AG20443 (cell line): ENCODE measurements around the gene UVSSA.
"Not testable (repeated sequence)": the region's sequence is repeated elsewhere in the genome, so short reads cannot be mapped to it uniquely, and the experiment has no call there.

ENCODE experiments used
- DNase-seq: peaks from one replicate; pipeline ENCODE4 v3.0.0; 2012; ENCODE audit warnings: low spot score, mixed read lengths

UVSSA gene

DNA sequence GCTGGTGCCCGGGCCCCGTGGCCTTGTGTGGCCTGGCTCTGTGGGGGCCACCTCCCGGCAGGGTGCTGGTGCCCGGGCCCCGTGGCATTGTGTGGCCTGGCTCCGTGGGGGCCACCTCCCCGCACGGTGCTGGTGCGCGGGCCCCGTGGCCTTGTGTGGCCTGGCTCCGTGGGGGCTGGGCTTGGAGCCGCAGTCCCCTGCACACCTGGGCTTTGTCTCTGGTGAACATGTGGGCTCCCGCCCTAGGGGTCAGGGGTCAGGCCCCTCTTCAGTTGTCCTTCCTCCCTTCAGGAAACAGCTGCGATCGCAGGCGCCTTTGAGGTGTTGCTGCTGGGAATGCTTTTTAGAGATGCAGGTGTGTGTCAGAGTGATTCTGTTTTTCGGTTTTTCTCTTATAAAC is 17.2 kb downstream of the UVSSA start:
- DNase-seq: no peak

DNA sequence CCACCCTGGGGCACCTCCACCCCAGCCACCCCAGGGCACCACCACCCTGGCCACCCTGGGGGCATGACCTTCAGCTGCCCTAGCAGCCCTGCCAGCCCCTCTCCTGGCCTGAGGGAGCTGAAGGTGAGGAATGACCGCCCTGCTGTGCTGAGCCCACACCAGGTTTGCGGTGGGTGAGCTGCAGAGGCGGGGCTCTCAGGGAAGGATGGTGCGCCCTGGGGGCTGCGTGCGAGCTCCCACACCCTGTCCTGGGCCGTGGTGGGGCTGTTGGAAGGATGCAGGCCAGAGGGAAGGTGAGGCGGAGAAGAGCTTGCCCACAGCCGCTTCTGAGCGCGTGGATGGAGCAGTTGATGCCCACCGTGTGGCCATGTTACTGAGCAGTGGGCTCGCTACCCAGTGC is 17.7 kb downstream of the UVSSA start:
- no peak for DNase-seq

DNA sequence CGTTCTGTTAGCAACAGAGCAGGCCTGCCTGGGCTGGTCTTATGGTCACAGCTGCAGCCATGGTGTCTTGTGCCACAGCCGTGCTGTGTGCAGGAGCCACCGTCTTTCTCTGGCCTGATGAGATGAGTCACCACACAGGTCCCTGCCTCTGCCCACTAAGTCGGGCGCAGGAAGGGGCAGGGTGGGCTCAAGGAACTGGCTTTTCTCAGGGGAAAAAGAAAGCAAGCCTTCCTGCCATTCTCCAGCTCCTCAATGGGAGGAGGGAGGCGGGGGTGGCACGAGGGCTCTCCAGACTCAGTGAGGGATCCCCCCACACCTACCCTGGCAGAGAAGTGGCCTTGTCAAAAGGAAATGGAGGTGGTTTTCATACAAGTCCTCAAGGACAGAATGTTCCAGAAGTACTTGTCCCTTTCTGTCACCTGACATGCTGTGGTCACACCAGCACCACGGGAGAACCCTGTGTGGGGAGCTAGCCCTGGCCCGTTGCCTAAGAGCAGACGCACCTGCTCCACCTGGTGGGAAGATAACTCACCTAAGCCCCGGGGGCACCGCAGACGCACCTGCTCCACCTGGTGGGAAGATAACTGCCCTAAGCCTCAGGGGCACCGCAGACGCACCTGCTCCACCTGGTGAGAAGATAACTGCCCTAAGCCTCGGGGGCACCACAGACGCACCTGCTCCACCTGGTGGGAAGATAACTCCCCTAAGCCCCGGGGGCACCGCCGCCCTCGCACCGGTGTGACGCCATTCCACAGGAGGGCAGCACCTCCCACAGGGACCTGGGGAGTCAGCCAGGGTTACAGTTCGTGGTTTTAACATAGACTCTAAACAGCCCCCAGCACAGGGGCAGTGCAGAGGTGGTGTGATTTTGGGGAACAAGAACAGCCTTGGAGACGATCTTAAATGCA is 18.5 kb downstream of the UVSSA start:
- DNase-seq: no peak

DNA sequence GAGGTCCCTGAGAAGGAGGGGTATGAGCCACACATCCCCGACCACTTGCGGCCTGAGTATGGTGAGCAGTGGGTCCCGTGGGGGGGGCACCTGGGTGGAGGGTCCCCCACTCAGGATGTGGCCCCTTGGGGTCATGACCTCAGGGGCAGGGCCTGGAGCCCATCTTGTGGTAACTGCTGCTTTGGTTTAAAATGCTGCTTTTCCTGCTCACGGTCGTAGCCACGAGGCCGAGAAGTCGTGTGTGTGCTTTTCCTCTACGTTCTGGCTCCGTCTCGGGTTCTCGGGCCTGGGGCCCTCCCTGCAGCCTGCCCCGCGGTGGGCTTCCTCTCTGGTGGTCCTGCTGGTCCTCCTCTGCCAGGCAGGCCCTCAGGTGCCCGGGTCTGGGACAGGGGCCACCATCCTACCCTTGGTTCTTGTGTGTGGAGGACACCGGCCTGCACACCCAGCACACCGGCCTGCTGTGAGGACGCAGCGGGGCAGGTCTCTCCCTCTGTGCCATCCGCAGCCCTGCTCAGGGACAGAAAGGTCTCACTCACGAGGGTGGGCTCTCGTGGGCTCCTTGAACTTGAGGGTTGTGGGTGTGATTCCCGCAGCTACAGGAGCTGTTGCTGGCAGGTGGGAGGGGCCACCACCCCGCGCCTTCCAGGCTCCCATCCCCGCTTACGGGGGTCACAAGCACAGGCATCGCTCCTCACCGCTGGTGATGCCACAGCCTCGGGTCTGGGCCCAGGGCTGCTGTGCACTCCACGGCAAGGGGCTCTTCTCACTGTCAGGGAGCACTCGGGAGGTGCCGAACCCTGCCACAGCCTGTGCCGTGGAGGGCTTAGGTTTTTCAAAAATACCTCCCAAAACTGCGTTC is 19.6 kb downstream of the UVSSA start:
- no peak for DNase-seq

DNA sequence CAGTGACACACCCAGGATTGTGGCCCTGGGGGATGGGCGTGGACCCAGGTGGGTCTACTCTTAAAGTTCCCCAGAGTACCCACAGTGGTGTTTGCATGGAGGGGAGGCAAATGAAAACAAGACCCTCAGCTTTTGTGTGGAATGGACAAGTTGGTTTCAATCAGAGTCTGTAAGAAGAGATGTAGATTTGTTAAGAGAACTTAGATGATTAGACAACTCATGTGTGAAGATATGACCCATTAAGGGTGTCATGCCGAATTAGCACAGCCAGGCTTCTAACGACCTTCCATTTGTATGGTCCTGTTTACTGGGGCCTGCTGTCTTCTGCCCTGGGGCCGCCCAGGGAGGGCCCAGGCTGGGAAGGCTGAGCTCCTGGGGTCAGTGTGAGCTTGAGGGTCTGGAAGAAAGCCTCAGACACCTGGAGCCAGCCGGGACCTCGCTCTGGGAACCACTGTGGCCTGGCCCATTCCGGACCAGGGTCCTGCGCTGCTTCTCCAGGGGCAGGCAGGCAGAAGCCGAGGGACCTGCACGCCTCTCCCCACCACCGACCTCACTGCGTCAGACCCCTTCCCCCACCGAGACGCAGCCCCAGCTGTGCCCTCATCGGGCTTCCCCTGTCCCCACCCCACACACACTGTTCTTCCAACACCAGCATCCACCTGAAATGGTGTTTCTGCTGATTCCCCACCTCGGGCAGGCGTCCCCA is 20.4 kb downstream of the UVSSA start:
- no peak for DNase-seq

DNA sequence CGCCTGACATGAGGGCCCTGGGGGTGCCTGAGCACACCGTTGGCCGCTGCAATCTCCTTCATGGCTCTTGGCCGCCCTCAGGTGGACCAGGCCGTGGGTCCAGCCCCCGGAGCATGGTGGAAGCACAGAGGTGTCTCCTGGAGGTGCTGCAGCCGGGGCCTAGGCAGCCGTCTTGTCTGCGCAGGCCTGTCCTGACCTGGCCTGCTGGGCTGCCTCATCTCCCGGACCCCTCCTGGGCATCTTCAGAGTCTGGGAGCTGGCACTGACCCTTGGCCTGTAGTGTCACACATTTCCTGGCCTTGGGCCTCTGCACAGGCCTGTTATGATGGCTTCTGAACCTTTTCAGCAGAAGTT is 20.9 kb downstream of the UVSSA start:
- DNase-seq: no peak

DNA sequence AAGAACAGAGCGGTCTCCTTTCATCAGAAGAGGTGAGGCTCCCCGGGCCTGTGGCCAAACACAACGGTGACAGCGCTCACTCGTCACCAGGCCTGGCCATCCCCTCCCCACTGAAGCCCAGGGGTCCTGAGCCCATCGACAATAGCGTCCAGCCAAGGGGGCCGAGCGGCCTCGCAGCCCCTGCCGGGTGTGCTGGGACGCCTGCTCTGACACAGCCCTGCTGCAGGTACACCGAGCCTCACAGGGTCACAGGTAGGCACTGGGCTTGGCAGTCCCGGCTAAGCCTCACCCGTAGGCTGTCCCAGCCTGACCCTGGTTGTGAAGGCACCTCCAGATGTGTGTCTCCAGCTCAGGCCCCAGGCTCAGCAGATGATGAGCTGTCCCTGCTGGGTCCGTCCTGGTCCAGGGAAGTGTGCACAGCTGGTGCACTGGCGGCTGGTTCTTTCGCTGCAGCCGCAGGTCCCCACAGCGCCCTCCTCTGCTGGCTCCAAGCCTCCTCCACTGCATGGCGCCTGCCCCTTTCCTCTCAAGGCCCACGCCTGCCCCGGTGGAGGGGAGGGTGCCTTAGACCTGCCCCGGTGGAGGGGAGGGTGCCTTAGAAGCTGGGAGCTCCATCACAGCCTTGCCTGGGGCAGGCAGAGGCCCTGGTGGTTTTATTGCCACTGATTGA is 21.5 kb downstream of the UVSSA start:
- no peak for DNase-seq

DNA sequence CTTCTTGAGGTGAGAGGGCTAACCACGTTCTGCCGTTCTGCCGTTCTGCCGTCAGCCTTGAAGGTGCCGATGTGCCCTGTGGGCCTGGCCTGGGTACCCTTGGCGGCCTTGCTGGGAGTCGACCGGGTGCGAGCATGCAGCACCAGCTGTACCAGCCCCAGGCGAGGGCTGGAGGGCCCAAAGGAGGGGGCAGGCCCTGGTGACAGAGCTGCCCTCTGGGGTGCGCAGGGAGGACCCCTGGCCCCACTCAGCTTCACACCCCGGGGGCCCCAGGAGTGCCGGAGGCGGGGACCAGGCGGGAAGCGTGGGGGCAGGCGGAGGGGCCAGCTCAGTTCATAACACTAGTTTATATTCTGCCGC is 22.1 kb downstream of the UVSSA start:
- DNase-seq: no peak

DNA sequence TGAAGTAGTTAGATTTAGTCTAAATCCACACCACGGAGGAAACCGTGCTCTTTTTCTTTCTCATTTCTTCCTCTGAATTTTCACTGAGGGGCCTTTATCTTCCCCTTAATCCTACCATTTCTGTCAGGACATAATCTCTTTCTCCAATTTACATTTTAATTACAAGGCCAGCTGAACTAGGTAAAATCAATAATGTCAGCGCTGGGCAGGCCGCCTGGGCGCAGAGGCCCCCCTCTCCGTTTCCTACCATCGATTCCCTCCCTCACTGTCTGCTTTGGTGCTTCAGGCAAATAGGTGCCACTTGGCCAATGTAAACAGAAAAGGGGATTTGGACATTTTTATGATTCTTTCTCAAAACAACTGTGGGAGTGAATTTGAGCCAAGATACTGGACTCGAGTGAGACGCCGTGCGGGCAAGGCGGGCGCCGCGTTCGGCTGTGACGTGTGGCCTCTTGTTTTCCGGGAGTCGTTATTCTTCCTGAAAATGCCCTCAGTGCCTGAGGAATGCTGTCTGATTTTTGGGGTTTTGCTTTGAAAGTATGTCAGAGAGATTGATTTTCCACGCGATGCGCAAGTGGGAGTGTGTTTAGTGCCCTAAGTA is 22.6 kb downstream of the UVSSA start:
- DNase-seq: no peak

DNA sequence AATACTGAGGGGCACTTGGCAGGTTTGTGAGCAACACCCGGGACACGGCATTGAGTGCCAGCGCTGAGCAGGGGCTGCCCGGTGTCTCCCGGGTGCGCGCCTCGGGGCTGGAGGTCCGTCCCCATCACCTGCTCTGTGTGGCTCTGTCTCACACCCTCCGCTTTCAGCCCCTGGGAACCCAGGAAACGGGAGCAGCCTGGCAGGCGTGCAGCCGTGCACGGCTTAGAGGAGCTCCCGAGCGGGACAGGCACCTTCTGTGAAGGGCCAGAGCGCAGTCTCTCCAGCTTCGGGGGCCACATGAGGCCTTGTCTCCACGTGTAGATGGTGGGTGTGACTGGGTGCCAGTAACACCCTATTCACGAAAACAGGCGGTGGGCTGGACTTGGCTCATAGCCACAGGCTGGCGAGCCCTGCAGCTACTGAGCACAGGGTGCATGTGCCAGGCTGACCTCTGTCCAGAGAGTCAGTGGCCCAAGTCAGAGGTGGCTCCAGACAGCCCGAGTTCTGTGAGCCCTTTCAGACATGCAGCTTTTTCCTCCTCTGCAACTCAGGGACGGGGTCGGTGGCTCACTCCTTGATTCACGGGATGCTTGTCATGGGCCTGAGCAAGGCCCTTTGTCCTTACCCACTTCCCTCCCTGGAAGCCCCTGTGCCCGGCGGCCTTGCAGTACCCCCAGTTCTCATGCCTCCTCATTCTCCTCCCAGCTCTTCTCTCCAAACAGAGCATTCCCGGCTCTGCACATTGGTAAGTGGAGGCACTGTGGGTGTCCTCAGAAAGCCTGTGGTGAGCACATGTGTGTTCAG is 23.5 kb downstream of the UVSSA start:
- no peak for DNase-seq

DNA sequence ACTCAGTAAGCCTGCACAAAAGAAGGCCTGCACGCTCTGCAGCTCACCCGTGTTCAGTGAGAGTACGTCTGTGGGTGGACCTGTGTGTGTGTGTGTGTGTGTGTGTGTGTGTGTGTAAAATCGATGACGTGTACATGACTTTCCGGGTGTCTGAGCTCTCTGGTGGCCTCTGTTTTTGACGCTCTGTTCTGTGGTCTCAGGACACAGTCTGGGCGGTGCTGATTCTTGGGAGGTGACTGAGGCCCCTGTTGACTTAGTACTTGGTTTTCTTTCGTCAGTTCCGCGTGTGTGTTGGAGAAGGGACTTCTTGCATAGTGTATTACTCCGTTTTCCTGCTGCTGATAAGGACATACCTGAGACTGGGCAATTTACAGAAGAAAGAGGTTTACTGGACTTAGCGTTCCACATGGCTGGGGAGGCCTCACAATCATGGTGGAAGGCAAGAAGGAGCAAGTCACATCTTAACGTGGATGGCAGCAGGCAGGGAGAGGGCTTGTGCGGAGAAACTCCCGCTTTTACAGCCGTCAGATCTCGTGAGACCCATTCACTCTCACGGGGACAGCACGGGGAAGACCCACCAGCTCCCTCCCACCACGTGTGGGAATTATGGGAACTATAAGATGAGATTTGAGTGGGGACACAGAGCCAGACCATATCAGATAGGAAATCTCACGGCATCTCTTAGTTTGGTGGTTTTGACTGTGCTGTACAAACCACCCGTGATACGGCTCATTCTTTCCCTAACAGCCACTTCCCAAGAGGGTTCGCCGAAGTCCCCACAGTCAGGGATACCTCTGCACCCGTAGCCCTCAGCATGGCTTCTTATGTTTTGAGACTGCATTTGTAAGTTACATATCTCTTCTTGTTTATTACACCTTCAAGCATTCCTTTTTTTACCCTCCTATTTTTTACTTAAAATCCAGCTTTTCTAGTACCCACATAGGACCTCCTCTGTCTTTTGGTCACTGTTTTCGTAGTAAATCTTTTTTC is 24.5 kb downstream of the UVSSA start:
- DNase-seq: no peak

DNA sequence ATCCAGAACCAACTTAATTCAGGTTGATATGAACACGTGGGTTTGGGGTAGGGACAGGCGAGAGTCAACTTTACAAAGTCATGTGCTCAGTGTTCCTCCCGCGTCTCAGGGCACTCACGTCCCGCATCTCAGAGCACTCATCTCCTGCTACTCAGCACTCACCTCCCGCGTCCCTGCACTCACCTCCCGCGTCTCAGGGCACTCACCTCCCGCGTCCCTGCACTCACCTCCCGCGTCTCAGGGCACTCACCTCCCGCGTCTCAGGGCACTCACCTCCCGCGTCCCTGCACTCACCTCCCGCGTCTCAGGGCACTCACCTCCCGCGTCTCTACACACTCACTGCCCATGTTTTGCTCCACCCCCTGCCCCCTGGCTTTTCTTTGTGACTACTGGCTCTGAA is 25.6 kb downstream of the UVSSA start:
- DNase-seq: not testable (repeated sequence)

DNA sequence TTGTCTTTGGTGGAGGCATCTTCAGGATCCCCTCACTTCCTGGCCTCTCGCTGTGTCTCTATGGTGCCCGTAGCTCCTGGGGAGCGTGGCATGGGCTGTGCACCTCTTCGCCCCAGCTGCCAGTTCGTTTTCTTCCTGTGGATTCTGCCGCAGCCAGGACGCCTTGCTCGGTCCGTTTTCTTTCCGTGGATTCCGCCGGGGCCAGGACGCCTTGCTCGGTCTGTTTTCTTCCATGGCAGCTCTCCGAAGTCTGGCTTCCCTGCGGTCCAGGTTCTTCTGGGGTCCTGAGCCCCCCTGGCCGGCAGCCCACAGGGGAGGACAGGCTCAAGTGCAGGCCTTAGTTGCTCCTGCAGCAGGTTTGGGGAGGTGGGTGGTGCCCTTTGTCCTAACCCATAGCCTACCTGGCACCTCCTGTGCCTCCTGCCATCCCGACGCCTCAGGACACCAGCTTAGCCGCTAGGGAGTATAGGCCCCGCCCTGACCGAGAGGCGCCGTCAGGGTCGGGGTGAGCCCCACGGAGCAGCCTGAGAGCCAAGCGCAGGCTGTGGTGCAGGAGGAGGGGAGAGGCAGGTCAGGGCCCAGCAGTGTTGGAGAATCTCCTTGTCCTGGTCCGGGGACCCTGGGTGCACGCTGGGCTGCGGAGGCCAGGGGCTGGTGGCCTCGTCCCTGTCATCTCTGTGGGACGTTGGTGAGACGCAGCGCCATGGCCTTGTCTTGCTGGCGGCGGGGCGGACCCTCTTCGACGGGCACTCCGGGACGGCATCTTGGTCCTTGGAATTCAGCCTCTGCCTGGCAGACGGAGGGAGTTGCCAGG is 27.1 kb downstream of the UVSSA start:
- no peak for DNase-seq

DNA sequence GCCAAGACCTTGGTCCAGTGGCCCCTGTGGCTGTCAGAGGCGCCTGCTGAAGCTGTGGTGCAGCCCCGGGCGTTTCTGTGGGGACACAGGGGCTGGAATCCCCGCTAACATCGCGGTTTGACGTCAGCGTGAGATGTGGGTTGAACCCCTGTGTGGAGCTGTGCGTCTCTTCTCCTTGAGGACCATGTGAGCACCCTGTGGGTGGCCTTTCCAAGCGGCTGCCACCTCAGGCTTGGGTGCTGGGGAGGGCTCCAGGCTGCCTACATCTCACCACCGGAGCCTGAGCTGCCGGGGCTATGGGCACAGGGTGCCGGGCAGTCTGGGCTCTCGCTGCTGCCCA is 27.7 kb downstream of the UVSSA start:
- no peak for DNase-seq

DNA sequence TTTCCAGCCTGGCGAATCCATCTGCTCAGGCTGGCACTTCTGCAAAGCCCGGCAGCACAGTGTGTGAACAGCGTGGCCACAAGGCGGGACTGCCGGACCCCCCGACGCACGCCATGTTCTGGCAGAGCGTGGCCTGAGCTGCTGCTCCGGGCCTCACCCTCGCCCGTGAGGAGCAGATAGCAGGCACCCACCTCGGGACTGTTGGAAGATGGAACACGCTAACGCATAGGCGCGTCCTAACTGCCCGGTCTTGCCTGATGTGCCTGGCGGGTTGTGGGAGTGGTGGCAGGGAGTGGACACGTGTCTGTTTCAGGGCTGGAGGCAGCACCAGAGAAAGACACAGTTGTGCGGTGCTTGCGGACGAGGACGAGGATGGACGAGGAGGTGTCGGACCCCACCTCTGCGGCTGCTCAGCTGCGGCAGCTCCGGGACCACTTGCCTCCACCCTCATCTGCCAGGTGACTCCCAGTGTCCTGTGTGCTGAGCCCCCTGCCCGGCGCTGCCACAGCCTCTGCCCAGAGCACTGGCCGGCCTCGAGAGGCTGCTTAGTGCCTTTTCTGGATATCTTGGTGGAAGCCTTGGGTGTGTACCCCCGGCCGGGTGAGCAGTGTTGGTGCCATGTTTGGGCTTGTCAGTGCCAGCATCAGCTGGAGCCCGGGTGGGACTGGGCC is 28.2 kb downstream of the UVSSA start:
- DNase-seq: no peak

DNA sequence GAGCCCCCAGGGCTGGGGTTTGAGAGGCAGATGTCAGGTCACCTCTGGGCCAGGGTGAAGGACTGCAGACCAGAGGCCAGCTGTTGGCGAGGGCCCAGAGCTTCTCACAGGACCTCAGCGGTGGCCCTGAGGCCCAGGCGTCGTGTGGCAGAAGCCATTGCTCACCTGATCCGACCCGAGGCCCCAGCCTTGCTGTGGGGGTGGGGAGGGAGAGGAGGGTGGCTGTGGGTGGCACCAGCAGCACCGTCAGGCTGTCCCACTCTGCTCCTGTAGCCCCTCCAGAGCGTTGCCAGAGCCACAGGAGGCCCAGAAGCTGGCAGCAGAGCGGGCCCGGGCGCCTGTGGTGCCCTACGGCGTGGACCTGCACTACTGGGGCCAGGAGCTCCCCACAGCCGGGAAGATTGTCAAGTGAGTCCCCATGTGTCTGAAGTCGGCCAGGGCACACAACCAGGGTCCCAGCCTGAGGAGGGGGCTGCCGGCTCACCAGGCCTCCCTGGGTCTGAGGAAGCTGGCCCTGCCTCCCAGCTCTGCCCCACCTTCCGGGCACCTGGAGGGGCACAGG is 28.8 kb downstream of the UVSSA start:
- DNase-seq: no peak

DNA sequence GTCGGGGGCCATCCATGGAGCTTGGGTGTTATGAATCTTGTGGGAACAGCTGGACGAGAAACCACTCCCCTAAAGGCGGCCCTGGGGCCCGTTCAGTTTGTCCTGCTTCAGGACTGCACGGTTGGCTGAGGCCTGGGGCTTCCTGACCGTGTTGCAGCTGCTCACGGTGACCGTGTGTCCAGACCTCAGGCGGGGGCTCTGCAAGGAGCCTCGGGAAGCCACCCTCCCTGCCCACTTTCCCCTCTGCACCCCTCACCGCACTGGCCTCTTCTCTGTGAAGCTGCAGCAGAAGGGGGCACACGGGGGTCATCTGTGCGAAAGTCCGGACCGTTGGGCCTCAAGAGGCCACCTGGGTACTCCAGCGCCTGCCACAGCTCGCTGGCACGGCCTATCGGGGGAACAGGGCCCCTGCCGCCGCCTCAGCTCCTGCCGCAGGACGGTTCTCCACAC is 29.4 kb downstream of the UVSSA start:
- DNase-seq: no peak
